Hematopoietic multipotent progenitor cell treated with erythropoietin and hydrocortisone succinate and interleukin-3 and kit ligand, for 6 days (in vitro differentiated cells): ENCODE measurements around the gene GTF2F1.
"Not testable (repeated sequence)": the region's sequence is repeated elsewhere in the genome, so short reads cannot be mapped to it uniquely, and the experiment has no call there.

ENCODE experiments used
- DNase-seq: peaks from one replicate; pipeline ENCODE4 v3.0.0-alpha.2; 2015

GTF2F1 gene

GRCh38 chr19:6416658-6417405, 23.9 kb upstream of the GTF2F1 start:
- DNase-seq = no peak

GRCh38 chr19:6415591-6416190, 22.7 kb upstream of the GTF2F1 start:
- no peak for DNase-seq

- DNase-seq = no peak
Observed at GRCh38 chr19:6414793-6415590, 22.0 kb upstream of the GTF2F1 start.

GRCh38 chr19:6413721-6414643, 21.0 kb upstream of the GTF2F1 start:
- no peak for DNase-seq

GRCh38 chr19:6413291-6413690, 20.3 kb upstream of the GTF2F1 start:
- no peak for DNase-seq

- DNase-seq = peak; percentile 60
Observed at GRCh38 chr19:6412447-6413091, 19.6 kb upstream of the GTF2F1 start.

GRCh38 chr19:6412061-6412446, 19.1 kb upstream of the GTF2F1 start:
- no peak for DNase-seq

GRCh38 chr19:6409346-6409745, 16.4 kb upstream of the GTF2F1 start:
- DNase-seq = no peak

GRCh38 chr19:6406401-6406800, 13.4 kb upstream of the GTF2F1 start:
- no peak for DNase-seq

GRCh38 chr19:6402837-6403608, 10.1 kb upstream of the GTF2F1 start:
- DNase-seq = no peak

- no peak for DNase-seq
Observed at GRCh38 chr19:6402058-6402457, 9.1 kb upstream of the GTF2F1 start.

GRCh38 chr19:6400062-6400944, 7.3 kb upstream of the GTF2F1 start:
- not testable (repeated sequence) for DNase-seq

- no peak for DNase-seq
Observed at GRCh38 chr19:6396305-6396704, 3.3 kb upstream of the GTF2F1 start.

- DNase-seq = no peak
Observed at GRCh38 chr19:6394831-6395230, 1.9 kb upstream of the GTF2F1 start.

- DNase-seq = no peak
Observed at GRCh38 chr19:6393983-6394412, 1.0 kb upstream of the GTF2F1 start.

GRCh38 chr19:6392221-6393073, 517 bp downstream of the GTF2F1 start:
- no peak for DNase-seq

- no peak for DNase-seq
Observed at GRCh38 chr19:6387372-6387771, 5.6 kb downstream of the GTF2F1 start.

- DNase-seq = peak; percentile 58
Observed at GRCh38 chr19:6384381-6384780, 8.6 kb downstream of the GTF2F1 start.

- no peak for DNase-seq
Observed at GRCh38 chr19:6383188-6383587, 9.8 kb downstream of the GTF2F1 start.
